Lower leg skin (tissue), 4 donors: ENCODE results near the gene DIS3L2. TPM values are rescaled to one million over a fixed set of nuclear protein-coding genes. Genes with fewer than 3 reads are reported as not detected.

ENCODE experiments used
- DNase-seq, 2 donors: peaks; one replicate each; pipeline ENCODE4 v3.0.0-alpha.2; 2019; ENCODE audit warnings: low spot score in 2 of 2
- H3K4me3 ChIP-seq: fragments of 200-600 bp; sonication (generic); 2 replicates; pipeline ENCODE4 v1.5.1; 2017; ENCODE audit warnings: mild to moderate bottlenecking, low read depth; ENCODE audit not compliant: poor library complexity, severe bottlenecking
- POLR2A ChIP-seq, 2 donors: fragments of 450-650 bp; IDR thresholded peaks; one replicate each; pipeline ENCODE4 v1.6.1; 2016 to 2017; ENCODE audit warnings: antibody characterized with exemption in 2 of 2, mild to moderate bottlenecking in 1 of 2, moderate library complexity in 1 of 2
- WGBS, 2 donors: methylation state at CpG; one replicate each; pipeline ENCODE4 v1.1.5; 2018; 5-methylcytosine and 5-hydroxymethylcytosine counted together
- intact Hi-C: fragments of 100-400 bp; cut with DNase I; formaldehyde crosslinking; loops from one replicate; pipeline ENCODE4 v1.15.0; 2023; ENCODE audit warnings: low total_unique reads
- total RNA-seq, 4 donors: library from RNA; depleted of rRNA; stranded (reverse); fragments of >200 nt; gene quantifications; one replicate each; pipeline ENCODE4 v1.1.0, GENCODE V29; 2016
- TF ChIP-seq, protein P1 (sequence below), 3 donors: fragments of 450-650 bp; IDR thresholded peaks; one replicate each; pipeline ENCODE4 v1.5.1; 2016; ENCODE audit warnings: antibody characterized with exemption in 3 of 3, mild to moderate bottlenecking in 3 of 3, moderate library complexity in 2 of 3

The DIS3L2 gene
- total RNA-seq, 4 donors from 2014 or later = 26.4 to 39.0 (median 34.4) TPM

GRCh38 chr2:232230560-232230959 lies 269.0 kb downstream of the DIS3L2 start:
- WGBS, 2 donors = 95% methylated on average over 3 of the region's 3 CpGs
- TF ChIP-seq, protein P1, sequence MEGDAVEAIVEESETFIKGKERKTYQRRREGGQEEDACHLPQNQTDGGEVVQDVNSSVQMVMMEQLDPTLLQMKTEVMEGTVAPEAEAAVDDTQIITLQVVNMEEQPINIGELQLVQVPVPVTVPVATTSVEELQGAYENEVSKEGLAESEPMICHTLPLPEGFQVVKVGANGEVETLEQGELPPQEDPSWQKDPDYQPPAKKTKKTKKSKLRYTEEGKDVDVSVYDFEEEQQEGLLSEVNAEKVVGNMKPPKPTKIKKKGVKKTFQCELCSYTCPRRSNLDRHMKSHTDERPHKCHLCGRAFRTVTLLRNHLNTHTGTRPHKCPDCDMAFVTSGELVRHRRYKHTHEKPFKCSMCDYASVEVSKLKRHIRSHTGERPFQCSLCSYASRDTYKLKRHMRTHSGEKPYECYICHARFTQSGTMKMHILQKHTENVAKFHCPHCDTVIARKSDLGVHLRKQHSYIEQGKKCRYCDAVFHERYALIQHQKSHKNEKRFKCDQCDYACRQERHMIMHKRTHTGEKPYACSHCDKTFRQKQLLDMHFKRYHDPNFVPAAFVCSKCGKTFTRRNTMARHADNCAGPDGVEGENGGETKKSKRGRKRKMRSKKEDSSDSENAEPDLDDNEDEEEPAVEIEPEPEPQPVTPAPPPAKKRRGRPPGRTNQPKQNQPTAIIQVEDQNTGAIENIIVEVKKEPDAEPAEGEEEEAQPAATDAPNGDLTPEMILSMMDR (IDR thresholded peaks at IDR 0.05) = no peak
- no peak for TF ChIP-seq POLR2A (IDR thresholded peaks at IDR 0.05)
- intact Hi-C loops = no loop called here
- no peak for DNase-seq
- no peak overlapping the region for H3K4me3 ChIP-seq

DNA sequence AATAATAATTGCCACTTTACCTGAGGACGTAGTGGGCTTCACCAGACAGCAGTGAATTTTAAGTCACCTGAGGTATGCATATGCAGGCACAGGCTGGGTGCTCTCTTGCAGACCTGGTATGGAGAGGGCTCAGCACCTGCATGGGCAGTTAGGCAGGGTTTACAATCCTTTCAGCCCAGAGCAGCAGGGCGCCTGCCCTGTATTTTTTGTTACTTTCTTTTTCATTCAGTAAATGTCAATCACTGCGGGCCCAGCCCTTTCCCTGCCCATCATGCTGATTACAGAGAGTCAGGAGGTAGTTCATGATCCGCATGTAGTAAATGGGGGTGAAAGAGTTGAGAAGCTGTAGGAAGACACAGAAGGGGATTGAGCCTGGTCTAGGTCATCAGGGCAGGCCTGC lies 270.0 kb downstream of the DIS3L2 start:
- no peak for DNase-seq
- intact Hi-C loops = no loop called here
- WGBS, 2 donors = 94 to 98% methylated on average over 4 of the region's 4 CpGs
- H3K4me3 ChIP-seq = no peak overlapping the region
- TF ChIP-seq POLR2A (IDR thresholded peaks at IDR 0.05) = no peak
- TF ChIP-seq, protein P1 (IDR thresholded peaks at IDR 0.05) = no peak

DNA sequence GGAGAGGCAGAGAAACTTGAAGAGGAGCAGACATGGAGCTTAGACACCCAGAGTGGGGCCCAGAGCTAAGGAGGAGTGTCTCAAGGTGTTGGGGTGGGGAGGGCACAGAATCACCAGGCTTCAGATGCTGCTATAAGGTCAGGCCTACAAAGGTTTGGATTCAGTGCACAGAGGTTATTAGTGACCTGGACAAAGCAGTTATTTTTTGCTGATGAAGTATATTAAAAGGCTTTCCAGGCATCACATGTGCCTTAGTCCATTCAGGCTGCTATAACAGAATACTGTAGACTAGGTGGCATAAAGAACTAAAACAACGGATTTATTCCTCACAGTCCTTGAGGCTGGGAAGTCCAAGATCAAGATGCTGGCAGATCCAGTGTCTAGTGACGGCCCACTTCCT lies 271.4 kb downstream of the DIS3L2 start:
- intact Hi-C loops = no loop called here
- no peak for DNase-seq
- TF ChIP-seq POLR2A (IDR thresholded peaks at IDR 0.05) = no peak
- TF ChIP-seq, protein P1 (IDR thresholded peaks at IDR 0.05) = no peak
- WGBS, 2 donors = 79 to 97% methylated on average over 2 of the region's 2 CpGs
- H3K4me3 ChIP-seq = no peak overlapping the region

- H3K4me3 ChIP-seq = no peak overlapping the region
- WGBS, 2 donors = 74 to 92% methylated on average over 4 of the region's 4 CpGs
- intact Hi-C loops = no loop called here
- no peak for TF ChIP-seq POLR2A (IDR thresholded peaks at IDR 0.05)
- TF ChIP-seq, protein P1 (IDR thresholded peaks at IDR 0.05) = no peak
- DNase-seq = no peak
These were observed 273.6 kb downstream of the DIS3L2 start for GRCh38 chr2:232234922-232235615.

- no peak for DNase-seq
- no peak overlapping the region for H3K4me3 ChIP-seq
- WGBS, 2 donors = 59 to 74% methylated on average over 5 of the region's 5 CpGs
- TF ChIP-seq POLR2A (IDR thresholded peaks at IDR 0.05) = no peak
- intact Hi-C loops = no loop called here
These were observed 274.2 kb downstream of the DIS3L2 start for GRCh38 chr2:232235716-232236115.

- DNase-seq = no peak
These were observed 274.7 kb downstream of the DIS3L2 start for GRCh38 chr2:232236200-232236599.

More at GRCh38 chr2:232236200-232236599, 274.7 kb downstream of the DIS3L2 start:
- TF ChIP-seq, protein P1 (IDR thresholded peaks at IDR 0.05) = no peak
- no peak for TF ChIP-seq POLR2A (IDR thresholded peaks at IDR 0.05)
- H3K4me3 ChIP-seq = no peak overlapping the region
- intact Hi-C loops = no loop called here
